H4 (cell line): Measurements from ENCODE around the gene SETD6. TPM values are rescaled to one million over a fixed set of nuclear protein-coding genes. Genes with fewer than 3 reads are reported as not detected.
"Not testable (repeated sequence)": the region's sequence is repeated elsewhere in the genome, so short reads cannot be mapped to it uniquely, and the experiment has no call there.

Source experiments
- DNase-seq: peaks from one replicate; pipeline ENCODE4 v3.0.0-alpha.2; 2015; ENCODE audit warnings: low spot score
- total RNA-seq: library from RNA; depleted of rRNA; stranded (reverse); fragments of >200 nt; shearing (Covaris generic); gene quantifications from 2 replicates; pipeline ENCODE4 v1.2.3, GENCODE V29; 2014; rRNA removed

Gene SETD6, protein sequence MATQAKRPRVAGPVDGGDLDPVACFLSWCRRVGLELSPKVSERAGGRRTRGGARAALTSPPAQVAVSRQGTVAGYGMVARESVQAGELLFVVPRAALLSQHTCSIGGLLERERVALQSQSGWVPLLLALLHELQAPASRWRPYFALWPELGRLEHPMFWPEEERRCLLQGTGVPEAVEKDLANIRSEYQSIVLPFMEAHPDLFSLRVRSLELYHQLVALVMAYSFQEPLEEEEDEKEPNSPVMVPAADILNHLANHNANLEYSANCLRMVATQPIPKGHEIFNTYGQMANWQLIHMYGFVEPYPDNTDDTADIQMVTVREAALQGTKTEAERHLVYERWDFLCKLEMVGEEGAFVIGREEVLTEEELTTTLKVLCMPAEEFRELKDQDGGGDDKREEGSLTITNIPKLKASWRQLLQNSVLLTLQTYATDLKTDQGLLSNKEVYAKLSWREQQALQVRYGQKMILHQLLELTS
- total RNA-seq, result 15.3 and 17.7 TPM in 2 replicates

DNA sequence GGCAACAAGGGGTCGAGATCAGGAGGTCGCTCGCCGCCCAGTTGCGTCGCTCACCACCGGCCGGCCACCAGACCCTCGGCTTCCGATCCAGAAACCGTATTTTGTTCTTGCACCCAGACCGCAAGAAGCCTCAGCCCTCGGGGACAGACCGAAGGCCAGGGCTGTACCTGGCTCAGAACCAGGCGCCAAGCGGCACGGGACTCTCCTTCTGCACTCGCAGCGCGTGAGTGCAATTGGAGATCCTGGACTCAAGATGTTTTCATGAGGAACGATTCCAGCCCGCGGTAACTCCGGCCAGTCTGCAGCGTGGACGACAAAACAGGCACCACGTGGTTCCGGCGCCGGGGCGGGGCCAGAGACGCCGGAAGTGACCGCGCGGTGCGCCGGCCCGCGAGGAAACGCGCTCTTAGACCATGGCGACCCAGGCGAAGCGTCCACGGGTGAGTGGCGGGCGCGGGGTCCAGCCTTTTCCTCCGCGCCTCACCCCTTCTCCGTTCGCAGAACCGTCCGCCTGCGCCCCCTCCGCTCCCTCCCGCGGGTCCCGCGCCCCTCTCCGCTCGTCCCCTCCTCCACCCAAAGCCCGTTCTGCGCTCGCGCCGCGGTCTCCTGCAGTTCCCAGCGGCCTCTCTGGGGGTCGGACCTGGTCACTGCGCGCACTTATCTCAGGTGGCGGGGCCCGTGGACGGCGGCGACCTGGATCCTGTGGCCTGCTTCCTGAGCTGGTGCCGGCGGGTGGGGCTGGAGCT, at the start of gene SETD6:
Gene SETD6, plus strand, starts transcription at position 393 of the 746 bp plus-strand sequence. Its CDS starts 21 bp downstream, at position 414.
- peak; percentile 76 for DNase-seq

DNA sequence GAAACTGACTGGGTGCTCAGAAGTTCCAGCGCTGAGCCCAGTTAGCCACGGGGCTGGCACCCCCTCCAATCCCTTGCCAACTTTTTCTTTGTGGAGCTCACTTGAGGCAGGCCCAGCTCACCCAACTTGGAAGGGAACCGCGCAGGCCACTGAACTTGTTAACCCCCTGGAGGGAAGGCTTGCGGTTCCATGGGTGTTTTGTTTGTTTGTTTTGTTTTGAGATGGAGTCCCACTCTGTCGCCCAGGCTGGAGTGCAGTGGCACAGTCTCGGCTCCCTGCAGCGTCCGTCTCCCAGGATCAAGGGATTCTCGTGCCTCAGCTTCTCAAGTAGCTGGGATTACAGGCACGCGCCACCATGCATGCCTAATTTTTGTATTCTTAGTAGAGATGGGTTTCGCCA, 49.5 kb upstream of the SETD6 start:
- DNase-seq, result no peak

DNA sequence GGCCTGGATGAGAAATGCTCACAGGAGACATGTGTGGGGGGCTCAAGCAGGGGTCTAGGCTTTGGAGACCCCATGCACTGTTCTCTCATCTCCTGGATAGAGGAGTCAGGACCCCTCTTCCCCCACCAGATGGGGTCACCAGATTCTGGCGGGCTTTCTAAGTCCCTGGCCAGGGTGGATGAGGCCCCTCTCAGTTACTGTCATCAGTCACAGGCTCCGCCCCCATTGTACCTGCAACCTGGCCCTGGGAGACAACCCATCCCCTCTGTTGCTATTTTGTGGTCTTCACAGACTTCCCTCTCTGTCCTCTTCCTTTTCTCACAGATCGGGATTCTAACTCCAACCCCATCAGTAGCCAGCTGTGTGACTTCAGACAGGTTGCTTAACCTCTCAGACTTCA, 48.9 kb upstream of the SETD6 start:
- no peak for DNase-seq

DNA sequence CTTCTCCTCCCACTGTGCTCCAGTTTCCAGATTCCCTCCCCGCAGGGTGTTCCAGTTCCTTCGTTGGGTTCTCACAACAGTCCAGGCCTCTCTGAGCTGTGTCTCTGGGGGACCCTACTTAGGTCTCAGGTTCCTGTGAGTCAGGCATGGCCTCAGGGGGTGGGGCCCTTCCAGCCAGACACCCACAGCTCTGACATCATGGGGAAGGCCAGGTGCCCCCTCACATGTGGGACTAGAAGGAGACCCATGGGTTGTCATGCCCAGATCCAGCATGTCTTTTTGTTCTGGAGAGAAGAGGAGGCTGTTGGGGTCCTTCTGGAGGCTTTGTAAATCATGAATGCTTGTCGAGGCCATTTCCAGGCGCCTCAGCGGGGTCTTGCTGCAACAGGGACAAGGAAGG, 47.4 kb upstream of the SETD6 start:
- DNase-seq, result no peak

DNA sequence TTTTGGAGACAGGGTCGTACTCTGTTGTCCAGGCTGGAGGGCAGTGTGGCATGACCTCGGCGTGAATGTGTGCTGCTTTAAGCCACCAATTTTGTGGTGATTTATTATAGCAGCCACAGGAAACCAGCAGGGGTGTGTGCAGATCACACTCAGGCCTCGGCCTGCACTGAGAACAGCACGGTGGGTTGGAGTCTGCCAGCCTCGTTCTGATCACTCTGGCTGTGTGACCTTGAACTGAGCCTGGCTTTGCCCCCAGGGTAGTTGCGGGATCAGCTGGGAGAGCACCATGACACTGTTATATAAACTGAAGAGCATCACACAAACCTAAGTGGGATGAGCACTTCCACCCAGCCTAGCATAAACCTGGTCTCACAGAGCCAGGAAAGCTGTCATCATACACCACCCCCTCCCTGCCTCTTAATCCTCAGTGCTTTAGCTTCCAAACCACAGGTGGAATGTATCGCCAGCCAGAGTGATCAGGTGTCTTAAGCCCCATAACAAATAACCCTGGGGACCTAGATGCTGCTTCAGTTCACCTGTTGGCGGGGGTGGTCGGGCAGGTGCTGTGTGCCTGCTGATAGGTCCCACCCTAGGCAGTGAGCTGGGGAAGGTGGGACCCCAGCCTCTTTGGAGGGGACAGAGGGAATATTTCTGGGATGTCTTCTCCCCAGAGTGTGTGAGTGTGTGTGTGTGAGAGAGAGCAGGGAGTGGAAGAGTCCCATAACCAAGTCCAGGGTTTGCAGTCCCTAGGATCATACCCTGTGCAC, 43.9 kb upstream of the SETD6 start:
- DNase-seq, result no peak

DNA sequence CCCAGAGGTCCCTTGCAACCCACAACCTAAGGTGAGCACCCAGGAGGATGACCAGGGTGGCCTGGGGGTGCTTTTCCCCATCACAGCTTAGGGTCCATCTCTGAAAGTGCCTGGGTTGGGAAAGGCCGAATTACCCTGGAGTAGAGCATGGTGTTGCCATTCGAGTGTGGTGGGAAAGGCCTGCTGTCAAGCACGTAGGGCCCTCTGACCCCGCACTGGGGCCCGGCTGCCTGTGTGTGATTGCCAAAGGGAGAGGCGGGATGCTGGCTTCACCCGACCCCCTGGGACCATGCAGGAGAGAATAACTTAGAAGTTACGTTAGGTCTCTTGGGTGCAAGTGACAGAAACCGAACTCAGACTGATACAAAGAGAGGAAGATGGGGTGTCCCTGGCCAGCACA, 43.1 kb upstream of the SETD6 start:
- DNase-seq, result no peak

DNA sequence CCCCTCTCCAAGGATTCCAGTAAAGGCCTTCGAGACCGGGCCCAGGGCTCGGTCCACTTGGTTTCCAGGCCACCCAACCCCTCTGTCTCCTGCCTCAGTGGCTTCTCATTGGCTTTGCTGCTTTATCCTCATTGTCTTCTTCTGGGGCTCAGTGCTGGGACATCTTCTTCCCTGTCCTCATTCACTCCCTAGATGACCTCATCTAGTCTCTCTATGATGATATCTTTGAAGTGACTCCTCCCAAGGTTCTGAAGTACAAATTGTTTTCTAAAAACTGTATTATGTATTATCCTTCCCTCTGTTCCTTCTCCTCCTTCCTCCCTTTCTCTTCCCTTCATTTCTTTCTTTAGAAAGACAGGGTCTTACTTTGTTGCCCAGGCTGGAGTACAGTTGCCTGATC, 42.5 kb upstream of the SETD6 start:
- no peak for DNase-seq

DNA sequence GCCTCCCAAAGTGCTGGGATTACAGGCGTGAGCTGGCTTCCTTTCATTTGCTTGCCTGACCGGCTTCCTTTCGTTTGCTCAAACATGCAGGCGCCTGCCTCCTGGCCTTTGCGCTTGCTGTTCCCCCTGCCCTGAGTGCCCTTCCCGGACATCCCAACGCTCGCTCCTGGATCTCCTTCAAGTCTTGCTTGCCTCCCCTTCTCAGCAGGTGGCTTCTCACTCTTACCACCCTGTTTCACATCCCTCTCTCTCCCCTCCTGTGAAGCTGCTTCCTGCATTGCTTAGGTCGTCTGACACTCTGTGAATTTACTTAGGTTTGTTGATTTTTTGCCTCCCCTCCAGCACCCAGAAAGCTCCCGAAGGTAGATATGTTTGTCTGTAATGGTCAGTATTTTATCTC, 41.0 kb upstream of the SETD6 start:
- no peak for DNase-seq

DNA sequence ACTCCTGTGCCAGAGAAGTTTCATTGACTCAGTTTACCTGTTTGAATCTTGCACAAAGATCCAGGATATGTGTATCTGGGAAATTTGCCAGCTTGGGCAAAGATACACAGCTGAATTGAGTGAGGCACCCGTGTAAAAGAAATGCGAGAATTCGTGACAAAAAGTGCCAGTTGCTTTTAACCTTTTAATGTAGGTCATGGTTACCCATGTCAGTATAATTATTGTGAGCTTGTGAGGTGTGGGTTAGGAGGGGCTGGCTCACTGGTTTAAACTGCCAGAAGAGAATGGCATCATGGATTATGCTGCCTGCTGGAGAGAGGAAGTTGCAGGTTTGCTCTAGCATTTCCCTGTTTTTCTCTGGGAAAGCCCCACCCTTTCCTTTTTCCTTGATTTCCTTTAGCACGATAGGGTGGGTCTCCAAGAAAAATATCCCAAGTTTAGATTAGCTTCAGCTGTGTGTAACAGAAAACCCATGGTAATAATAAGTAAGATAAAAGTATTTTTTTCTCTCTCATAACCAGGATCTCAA, 40.2 kb upstream of the SETD6 start:
- DNase-seq, result no peak

DNA sequence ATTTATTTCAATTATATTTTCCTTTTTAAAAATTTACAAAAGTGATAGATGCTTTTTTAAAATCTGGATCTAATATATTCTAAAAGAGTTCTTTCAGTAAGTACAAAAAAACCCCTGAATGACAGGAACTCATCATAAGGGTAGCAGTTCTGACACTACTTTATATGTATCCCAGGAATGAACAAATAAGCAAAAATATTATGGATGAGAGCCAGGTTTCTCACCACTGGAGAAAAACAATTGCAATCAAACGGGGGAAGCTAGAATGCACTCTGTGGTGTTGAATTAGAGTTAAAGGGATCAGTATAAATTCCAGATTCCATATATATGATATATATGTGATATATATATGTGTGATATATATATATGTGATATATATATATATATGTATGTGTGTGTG, 38.5 kb upstream of the SETD6 start:
- no peak for DNase-seq

DNA sequence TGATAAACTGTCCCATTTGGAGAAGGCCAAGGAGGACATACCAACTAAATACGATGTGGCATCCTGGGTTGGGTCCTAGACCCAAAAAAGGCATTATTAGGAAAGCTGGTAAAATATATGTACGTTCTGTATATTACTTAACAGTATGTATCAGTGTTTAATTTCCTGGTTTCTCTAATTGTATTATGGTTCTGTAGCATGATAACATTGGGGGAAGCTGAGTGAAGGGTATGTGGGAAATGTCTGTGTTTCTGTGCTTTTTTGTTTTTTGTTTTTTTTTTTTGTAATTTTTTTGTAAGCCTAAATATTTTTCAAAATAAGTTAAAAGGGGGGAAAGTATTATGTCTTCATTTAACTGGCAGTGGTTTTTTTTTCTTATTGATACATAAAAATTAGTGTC, 36.9 kb upstream of the SETD6 start:
- no peak for DNase-seq

DNA sequence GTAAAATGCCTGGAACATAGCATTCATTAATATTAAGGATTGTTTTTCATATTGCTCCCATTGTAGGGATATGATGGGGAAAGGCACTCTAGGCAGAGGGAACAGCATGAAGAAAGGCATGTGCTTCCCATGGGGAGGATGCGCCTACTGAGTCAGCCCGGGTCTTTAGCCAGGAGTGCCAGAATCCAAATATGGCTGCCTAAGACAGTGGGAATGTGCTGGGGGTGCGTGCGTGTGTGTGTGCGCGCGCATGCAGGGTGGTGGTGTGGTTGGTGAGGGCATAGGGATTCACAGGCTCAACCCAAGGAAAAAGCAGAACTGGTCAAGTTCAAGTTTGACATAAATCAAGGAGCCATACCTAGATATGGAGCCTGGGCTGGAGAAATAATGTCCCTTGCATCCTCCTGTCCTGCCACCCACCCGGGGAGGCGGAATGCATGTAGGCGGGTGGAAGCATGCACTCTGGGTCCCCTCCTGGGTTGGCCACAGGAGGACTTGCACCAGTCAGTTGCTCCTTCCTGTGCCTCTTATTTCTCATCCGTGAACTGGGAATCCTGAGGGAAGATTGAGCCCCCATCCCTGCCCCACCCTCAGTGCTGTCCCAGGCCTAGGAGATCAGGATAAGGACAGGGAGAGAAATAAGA, 34.0 kb upstream of the SETD6 start:
- no peak for DNase-seq

DNA sequence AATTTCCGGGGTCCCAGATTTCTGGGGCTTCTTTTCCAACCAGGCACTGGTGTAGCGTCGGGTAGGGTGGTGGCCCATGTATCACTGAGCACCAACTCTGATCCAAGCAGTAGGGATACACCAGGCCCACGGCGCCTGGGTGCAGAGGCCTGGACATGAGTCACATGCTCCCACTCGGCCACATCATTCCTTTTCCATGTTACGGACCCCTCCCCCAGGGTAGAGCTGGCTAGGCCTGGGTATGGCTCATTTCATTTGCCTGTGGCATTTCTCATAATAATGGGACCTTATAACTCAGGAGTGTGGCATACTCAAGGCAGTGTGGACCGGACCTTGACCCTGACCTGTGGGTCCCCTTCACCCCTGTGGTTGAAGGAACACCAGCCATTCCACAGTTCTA, 33.4 kb upstream of the SETD6 start:
- DNase-seq, result no peak

DNA sequence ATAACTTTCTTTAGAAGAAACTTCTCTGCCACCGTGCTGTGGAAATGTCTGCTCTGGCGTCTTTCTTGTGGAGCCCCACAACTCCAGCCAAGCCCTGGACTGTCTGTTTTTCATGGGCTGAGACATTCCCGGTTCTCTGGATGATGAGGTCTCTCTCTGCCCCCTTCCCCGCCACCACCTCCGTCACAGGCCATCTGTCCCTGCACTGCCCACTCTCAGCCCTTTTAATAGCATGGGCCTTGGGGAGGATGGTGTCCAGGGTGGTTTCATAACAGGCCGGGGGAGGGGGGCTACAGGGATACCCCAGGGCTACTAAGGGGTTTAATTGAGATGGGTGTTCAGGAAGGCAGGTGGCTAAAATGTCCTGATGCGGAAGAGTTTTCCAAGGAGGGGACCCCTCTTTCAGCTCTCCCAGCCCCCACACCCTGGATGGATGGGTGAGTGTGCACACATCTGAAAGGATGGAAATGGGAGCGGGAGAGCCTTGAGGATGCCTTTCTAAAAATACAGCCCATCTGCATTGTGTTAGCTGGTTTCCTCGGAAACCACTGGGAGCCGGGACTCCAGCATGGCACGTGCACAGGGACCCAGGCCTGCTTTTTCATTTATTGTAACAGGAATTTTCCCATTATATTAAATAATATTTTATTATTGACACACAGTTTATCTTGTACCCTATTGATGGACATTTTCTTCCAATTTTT, 30.0 kb upstream of the SETD6 start:
- no peak for DNase-seq

DNA sequence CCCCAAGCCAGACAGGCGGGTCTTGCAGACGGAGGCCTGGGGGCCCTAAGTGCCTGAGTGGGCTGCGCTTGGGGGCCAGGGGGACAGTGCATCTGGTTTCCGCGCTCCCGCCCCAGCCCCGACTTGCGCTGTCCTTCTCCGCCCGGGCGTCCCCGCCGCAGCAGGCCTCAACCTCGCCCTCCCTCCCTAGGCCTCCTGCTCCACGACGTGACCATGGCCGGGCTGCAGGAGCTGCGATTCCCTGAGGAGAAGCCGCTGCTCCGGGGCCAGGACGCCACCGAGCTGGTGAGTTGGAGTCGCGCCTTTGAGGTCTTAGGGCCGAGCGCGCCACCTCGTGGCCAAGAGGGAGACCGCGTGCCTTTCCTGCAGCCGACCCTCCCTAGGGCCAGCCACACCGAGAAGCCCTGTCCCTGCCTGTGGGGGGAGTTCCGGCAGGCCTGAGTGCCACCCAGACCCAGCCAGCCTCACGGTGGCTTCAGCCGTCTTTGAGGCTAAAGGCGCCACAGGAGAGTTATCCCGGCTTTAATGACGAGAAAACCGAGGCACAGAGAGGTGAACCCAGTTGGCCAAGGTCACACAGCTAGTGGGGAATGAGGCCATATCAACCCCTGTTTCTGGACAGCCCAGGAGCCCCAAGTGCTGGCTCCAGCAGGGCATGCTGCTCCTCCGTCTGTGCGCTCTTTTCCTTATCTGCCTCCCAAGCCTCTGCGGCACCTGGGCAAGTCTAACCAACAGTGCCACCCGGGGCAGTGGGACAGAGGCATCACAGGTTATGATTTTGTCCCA, 27.6 kb upstream of the SETD6 start:
- peak; percentile 79 for DNase-seq

DNA sequence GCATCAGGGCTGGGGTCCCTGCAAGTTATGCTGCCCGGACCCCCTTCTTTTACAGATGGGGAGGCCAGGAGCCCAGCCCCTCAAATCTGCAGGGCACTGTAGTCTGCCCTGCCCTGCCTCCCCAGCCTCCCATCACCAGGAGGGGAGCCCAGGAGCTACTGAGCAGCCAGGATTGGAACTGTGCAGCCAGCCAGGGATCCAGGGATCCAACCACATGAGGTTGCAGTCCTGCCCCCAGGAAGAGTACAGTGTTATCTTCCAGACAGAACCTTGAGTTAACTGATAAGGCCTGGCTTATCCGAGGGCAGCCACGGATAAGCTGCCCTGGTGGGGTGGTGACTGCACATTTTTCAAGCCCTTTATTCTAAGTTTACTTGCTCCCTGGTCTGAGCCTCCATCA, 26.8 kb upstream of the SETD6 start:
- DNase-seq, result no peak

DNA sequence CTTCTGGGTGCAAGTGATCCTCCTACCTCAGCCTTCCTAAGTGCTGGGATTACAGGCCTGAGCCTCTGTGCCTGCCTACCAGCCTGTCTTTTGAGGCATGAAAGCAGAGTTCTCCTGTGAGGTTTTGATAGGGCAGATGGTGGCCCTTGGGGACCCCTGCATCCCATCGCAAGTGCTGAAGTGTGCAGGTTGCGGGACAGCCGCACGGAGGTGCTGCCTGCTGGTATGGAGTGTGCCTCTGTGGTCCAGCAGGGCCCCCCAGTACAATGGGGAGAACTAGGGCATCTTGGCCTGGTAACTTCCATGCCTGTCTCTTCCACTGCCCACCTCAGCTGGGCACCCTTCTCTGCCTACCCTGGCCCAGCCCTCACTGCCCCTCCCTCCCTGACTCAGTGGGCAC, 25.3 kb upstream of the SETD6 start:
- DNase-seq, result no peak

DNA sequence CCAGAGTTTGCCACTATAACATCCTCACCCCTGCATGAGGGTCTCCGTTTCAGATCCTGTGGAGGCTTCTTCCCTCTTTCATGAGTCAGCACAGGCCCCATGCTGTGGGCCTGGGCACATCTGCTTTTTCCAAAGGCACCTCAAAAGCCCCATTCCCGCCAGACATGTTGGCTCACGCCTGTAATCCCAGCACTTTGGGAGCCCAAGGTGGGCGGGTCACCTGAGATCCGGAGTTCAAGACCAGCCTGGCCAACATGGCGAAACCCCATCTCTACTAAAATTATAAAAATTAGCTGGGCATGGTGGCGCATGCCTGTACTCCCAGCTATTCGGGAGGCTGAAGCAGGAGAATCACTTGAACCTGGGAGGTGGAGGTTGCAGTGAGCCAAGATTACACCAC, 24.8 kb upstream of the SETD6 start:
- DNase-seq, result not testable (repeated sequence)

DNA sequence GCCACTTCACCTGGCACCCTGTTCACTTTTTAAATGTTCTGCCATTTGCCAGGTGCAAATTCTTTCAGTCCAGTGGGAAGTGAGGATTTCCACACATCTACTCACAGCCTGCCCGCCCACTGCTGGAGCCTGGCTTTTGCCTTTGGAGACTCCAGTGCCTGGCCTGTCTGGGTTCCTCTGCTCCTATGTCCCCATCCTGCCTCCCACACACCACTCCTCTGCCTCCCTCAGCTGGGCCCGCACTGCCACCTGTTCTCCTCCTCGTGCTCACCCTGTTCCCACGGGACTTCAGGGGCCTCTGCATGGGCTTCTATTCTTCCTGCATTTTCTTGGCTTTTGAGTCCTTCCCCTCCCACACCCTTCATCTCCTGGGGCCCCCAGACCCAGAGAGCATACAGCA, 23.3 kb upstream of the SETD6 start:
- DNase-seq, result no peak

DNA sequence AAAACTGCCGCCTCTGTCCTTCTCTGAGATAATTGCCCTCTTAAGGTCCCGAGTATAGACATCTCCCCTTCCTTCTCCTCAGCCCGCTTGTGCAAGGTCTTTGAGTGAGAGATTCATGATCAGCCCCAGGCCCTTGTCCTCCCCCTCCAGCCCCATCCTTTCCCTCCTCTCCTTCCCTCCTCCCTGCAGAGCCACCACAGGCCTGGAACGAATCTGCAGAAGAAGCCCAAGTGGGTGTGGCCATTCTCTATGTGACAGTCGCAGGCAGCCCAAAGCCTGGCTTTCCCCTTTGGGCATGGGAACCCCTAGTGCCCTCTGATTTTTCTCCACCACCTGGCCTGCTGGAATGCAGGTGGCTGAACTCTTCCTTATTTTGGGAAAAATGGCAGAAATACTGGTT, 22.6 kb upstream of the SETD6 start:
- DNase-seq, result no peak
